H9 (cell line): Measurements from ENCODE around the gene PIEZO2. TPM values are rescaled to one million over a fixed set of nuclear protein-coding genes. Genes with fewer than 3 reads are reported as not detected.

Experiments
- DNase-seq: peaks from one replicate; pipeline ENCODE4 v3.0.0-alpha.2; 2017
- H2AFZ ChIP-seq: one replicate; pipeline ENCODE4 v1.6.1; 2013; ENCODE audit warnings: mild to moderate bottlenecking, low read length, control low read depth, moderate library complexity
- H2AK5ac ChIP-seq: 2 replicates; pipeline ENCODE4 v1.6.1; 2013; ENCODE audit warnings: low read length, control low read depth, mixed read lengths; ENCODE audit not compliant: insufficient read length
- H2BK120ac ChIP-seq: one replicate; pipeline ENCODE4 v1.6.1; 2013; ENCODE audit warnings: low read depth, mild to moderate bottlenecking, low read length, control low read depth, inconsistent platforms; ENCODE audit not compliant: poor library complexity, severe bottlenecking
- H2BK12ac ChIP-seq: 2 replicates; pipeline ENCODE4 v1.6.1; 2013; ENCODE audit warnings: low read length, control low read depth, mixed read lengths, low read depth; ENCODE audit not compliant: insufficient read length
- H2BK15ac ChIP-seq: 2 replicates; pipeline ENCODE4 v1.6.1; 2013; ENCODE audit warnings: low read depth, low read length, control low read depth
- H2BK20ac ChIP-seq: one replicate; pipeline ENCODE4 v1.6.1; 2013; ENCODE audit warnings: low read depth, mild to moderate bottlenecking, low read length, control low read depth, inconsistent platforms; ENCODE audit not compliant: poor library complexity, severe bottlenecking
- H2BK5ac ChIP-seq: 2 replicates; pipeline ENCODE4 v1.6.1; 2013; ENCODE audit warnings: low read length, control low read depth, mixed read lengths; ENCODE audit not compliant: insufficient read length
- H3K14ac ChIP-seq: 2 replicates; pipeline ENCODE4 v1.6.1; 2013; ENCODE audit warnings: low read length, control low read depth; ENCODE audit not compliant: insufficient read depth
- H3K18ac ChIP-seq: 2 replicates; pipeline ENCODE4 v1.6.1; 2013; ENCODE audit warnings: low read depth, mild to moderate bottlenecking, mixed read lengths, low read length, control low read depth; ENCODE audit not compliant: insufficient read length
- H3K23ac ChIP-seq: 2 replicates; pipeline ENCODE4 v1.6.1; 2013; ENCODE audit warnings: low read length, control low read depth, mixed read lengths, low read depth; ENCODE audit not compliant: insufficient read length
- H3K23me2 ChIP-seq: 2 replicates; pipeline ENCODE4 v1.6.1; 2013; ENCODE audit warnings: low read depth, mild to moderate bottlenecking, mixed read lengths, low read length, control low read depth; ENCODE audit not compliant: insufficient read length, poor library complexity, severe bottlenecking
- H3K27ac ChIP-seq: 2 replicates; pipeline ENCODE4 v1.5.1; 2013; ENCODE audit warnings: low read length, control low read depth, mixed read lengths, low read depth; ENCODE audit not compliant: insufficient read length
- H3K27me3 ChIP-seq: 2 replicates; pipeline ENCODE4 v1.6.1; 2013; ENCODE audit warnings: low read length, control low read depth, inconsistent platforms; ENCODE audit not compliant: insufficient read depth
- H3K4ac ChIP-seq: 2 replicates; pipeline ENCODE4 v1.6.1; 2013; ENCODE audit warnings: low read depth, mild to moderate bottlenecking, control low read depth, inconsistent platforms, low read length, moderate library complexity
- H3K4me1 ChIP-seq: 2 replicates; pipeline ENCODE4 v1.6.1; 2013; ENCODE audit warnings: low read length, control low read depth, inconsistent platforms; ENCODE audit not compliant: insufficient read depth
- H3K4me2 ChIP-seq: 2 replicates; pipeline ENCODE4 v1.6.1; 2013; ENCODE audit warnings: low read length, control low read depth, mixed read lengths; ENCODE audit not compliant: insufficient read length, insufficient read depth
- H3K56ac ChIP-seq: 2 replicates; pipeline ENCODE4 v1.6.1; 2013; ENCODE audit warnings: low read depth, mild to moderate bottlenecking, mixed read lengths, low read length, control low read depth; ENCODE audit not compliant: insufficient read length
- H3K79me1 ChIP-seq: 2 replicates; pipeline ENCODE4 v1.6.1; 2013; ENCODE audit warnings: low read depth, mild to moderate bottlenecking, moderate library complexity, low read length, control low read depth, inconsistent platforms; ENCODE audit not compliant: insufficient read depth, poor library complexity, severe bottlenecking
- H3K79me2 ChIP-seq: 2 replicates; pipeline ENCODE4 v1.6.1; 2013; ENCODE audit warnings: low read length, control low read depth, inconsistent platforms; ENCODE audit not compliant: insufficient read depth
- H3K9ac ChIP-seq: 2 replicates; pipeline ENCODE4 v1.6.1; 2013; ENCODE audit warnings: low read length, control low read depth, mixed read lengths; ENCODE audit not compliant: insufficient read length; ENCODE audit errors: extremely low read depth
- H3K9me3 ChIP-seq: one replicate; pipeline ENCODE4 v1.6.1; 2013; ENCODE audit warnings: low read depth, low read length, inconsistent platforms; ENCODE audit not compliant: control insufficient read depth
- H3T11ph ChIP-seq: one replicate; pipeline ENCODE4 v1.6.1; 2013; ENCODE audit warnings: mild to moderate bottlenecking, low read length, control low read depth, inconsistent platforms
- H4K20me1 ChIP-seq: one replicate; pipeline ENCODE4 v1.6.1; 2013; ENCODE audit not compliant: control insufficient read depth, insufficient read length, insufficient read depth
- H4K5ac ChIP-seq: 2 replicates; pipeline ENCODE4 v1.6.1; 2013; ENCODE audit warnings: low read depth, mild to moderate bottlenecking, mixed read lengths, low read length, control low read depth; ENCODE audit not compliant: insufficient read length
- H4K8ac ChIP-seq: replicated peaks from 2 replicates; pipeline ENCODE4 v1.6.1; 2013; ENCODE audit warnings: low read length, control low read depth, mixed read lengths, low read depth; ENCODE audit not compliant: insufficient read length
- H4K91ac ChIP-seq: 2 replicates; pipeline ENCODE4 v1.6.1; 2013; ENCODE audit warnings: low read depth, mild to moderate bottlenecking, moderate library complexity, mixed read lengths, low read length, control low read depth; ENCODE audit not compliant: insufficient read length
- H3K27ac Mint-ChIP-seq, 3 experiments: 2 replicates in 2 of 3; 3 replicates in 1 of 3; pipeline ENCODE4 v1.8.0; 2020 to 2021; ENCODE audit warnings: mixed read lengths in 3 of 3, mild to moderate bottlenecking in 1 of 3, moderate library complexity in 1 of 3
- H3K27me3 Mint-ChIP-seq: 2 replicates; pipeline ENCODE4 v1.8.0; 2021; ENCODE audit warnings: low read depth, mild to moderate bottlenecking, moderate library complexity, mixed read lengths
- H3K36me3 Mint-ChIP-seq, 3 experiments: 2 replicates in 2 of 3; 3 replicates in 1 of 3; pipeline ENCODE4 v1.8.0; 2020 to 2021; ENCODE audit warnings: low read depth in 3 of 3, mixed read lengths in 3 of 3; ENCODE audit not compliant: insufficient read depth in 1 of 3
- H3K4me1 Mint-ChIP-seq, 2 experiments: 2 replicates each; pipeline ENCODE4 v1.8.0; 2020; ENCODE audit warnings: mixed read lengths in 2 of 2
- H3K4me3 Mint-ChIP-seq, 2 experiments: 2 replicates in 1 of 2; 3 replicates in 1 of 2; pipeline ENCODE4 v1.8.0; 2020 to 2021; ENCODE audit warnings: mild to moderate bottlenecking in 2 of 2, mixed read lengths in 2 of 2, moderate library complexity in 1 of 2
- H3K9me3 Mint-ChIP-seq, 2 experiments: 2 replicates in 1 of 2; 3 replicates in 1 of 2; pipeline ENCODE4 v1.8.0; 2020; ENCODE audit warnings: mild to moderate bottlenecking in 2 of 2, mixed read lengths in 2 of 2, moderate library complexity in 1 of 2
- CTCF ChIP-seq: fragments of 200-600 bp; sonication (generic); conservative IDR thresholded peaks from 3 replicates; pipeline ENCODE4 v1.8.0; 2021; ENCODE audit warnings: antibody characterized with exemption, mild to moderate bottlenecking
- WGBS: extraction: QIAGEN DNeasy Blood & Tissue Kit; methylation state at CpG from one replicate; pipeline ENCODE4 v1.1.7; 2013; ENCODE audit warnings: missing lambda C conversion rate, low lambda C conversion rate, mixed read lengths; ENCODE audit not compliant: insufficient read length; ENCODE audit errors: extremely low coverage; 5-methylcytosine and 5-hydroxymethylcytosine counted together
- total RNA-seq: library from RNA; stranded (reverse); gene quantifications from 2 replicates; pipeline ENCODE4 v1.2.1, GENCODE V29; 2021

The PIEZO2 gene
- total RNA-seq, 1 experiment from 2014 or later, result 3.9 TPM

GRCh38 chr18:10973567-10974203 lies 175.7 kb downstream of the PIEZO2 start:
- Histone ChIP-seq H3T11ph (no peak overlapping the region), H4K5ac (no peak overlapping the region), H4K8ac (no peak overlapping the region), H4K20me1 (no peaks in the 10 kb centered on the region), H3K23me2 (no peaks in the 10 kb centered on the region), H3K9ac (no peak overlapping the region), H4K91ac (no peak overlapping the region), H2BK12ac (no peak overlapping the region), H2BK120ac (no peak overlapping the region), H3K4me2 (no peak overlapping the region), H3K9me3 (no peaks in the 10 kb centered on the region), H3K56ac (no peak overlapping the region), H2AFZ (no peak overlapping the region), H2BK5ac (no peak overlapping the region), H3K4me1 (no peaks in the 10 kb centered on the region), H3K27me3 (no peaks in the 10 kb centered on the region), H3K4ac (no peak overlapping the region), H2BK20ac (no peak overlapping the region), H3K18ac (no peak overlapping the region), H3K79me2 (no peaks in the 10 kb centered on the region), H3K79me1 (no peaks in the 10 kb centered on the region), H3K23ac (no peak overlapping the region), H3K14ac (no peak overlapping the region), H3K27ac (no peak overlapping the region), H2BK15ac (no peak overlapping the region), H2AK5ac (no peak overlapping the region)
- no CpG with 5 or more reads among the region's 10 CpGs for WGBS
- Mint-ChIP-seq H3K4me1 (peaks cover 0 to 5% of the 10 kb centered on the region in 2 experiments; a peak in 2 of 4 replicates), H3K9me3 (peaks cover 3% of the 10 kb centered on the region in 2 experiments; a peak in 2 of 5 replicates), H3K27ac (no peak overlapping the region), H3K4me3 (no peak overlapping the region), H3K27me3 (no peaks in the 10 kb centered on the region), H3K36me3 (peaks cover 0 to 3% (median 0%) of the 10 kb centered on the region in 3 experiments; a peak in 2 of 7 replicates)
- DNase-seq, result no peak
- no peak for TF ChIP-seq CTCF
